ENCODE measurements around the gene MIER2.

Gene MIER2

DNA sequence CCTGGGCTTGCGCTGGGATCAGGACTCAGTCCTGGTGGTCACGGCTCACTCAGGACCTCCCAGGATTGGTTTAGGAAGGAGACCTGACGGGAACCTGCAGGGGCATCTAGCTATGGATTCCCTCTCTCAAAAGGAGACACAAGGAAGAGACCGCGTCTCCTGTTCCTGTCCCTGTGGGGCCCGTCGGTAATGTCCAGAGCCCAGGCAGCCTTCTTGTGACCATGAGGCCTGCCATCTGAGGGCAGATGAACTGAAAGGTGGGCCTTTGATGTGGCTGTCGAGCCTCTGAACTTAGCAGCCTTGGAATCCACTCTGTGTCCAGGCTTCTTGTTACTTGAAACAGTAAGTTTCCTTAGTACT is 31.5 kb upstream of the MIER2 start:
- no peak for DNase-seq (ENCODE audit: low spot score)
- in situ Hi-C loops (cut with MboI; ENCODE audit: low sequenced_read_pairs, unreplicated experiment): no loop called here
- TF ChIP-seq, protein P1, sequence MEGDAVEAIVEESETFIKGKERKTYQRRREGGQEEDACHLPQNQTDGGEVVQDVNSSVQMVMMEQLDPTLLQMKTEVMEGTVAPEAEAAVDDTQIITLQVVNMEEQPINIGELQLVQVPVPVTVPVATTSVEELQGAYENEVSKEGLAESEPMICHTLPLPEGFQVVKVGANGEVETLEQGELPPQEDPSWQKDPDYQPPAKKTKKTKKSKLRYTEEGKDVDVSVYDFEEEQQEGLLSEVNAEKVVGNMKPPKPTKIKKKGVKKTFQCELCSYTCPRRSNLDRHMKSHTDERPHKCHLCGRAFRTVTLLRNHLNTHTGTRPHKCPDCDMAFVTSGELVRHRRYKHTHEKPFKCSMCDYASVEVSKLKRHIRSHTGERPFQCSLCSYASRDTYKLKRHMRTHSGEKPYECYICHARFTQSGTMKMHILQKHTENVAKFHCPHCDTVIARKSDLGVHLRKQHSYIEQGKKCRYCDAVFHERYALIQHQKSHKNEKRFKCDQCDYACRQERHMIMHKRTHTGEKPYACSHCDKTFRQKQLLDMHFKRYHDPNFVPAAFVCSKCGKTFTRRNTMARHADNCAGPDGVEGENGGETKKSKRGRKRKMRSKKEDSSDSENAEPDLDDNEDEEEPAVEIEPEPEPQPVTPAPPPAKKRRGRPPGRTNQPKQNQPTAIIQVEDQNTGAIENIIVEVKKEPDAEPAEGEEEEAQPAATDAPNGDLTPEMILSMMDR (IDR thresholded peaks at IDR 0.05; ENCODE audit: borderline replicate concordance, control extremely low read depth, extremely low read depth, insufficient read depth, missing control alignments): no peak

DNA sequence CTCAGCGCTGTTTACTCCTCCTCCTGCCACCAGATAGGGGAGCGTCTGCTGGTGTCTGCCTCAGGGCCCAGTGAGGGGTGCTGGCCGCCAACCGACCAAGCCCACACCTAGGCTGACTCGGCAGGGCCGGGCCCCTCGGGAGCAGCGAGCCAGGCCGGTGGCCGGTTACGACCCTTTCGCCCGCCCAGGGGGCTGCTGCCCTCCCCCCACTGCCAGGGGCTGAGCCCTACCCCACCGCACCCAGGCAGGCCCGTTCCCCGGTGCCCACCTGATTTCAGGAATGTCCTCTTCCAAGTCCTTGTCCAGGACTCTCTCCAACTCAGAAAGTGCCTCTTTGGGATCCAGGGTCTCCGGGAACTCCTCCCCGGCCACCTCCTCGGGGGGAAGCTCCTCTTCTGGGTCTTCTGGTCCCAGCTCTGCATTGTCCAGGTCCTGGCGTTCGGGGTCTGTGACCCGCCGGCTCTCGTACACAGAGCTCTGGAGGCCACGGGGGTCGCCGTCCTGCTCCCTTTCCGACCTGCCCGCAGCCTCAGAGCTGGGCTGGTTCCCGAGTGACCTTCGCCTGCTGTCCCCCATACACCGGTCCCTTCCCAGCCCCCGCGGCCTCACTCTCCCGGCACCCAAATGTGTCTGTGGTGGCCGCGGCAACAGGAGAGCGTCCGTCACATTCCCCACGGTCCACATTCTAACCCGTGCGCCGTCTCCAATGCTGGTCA is 31.0 kb upstream of the MIER2 start:
- DNase-seq (ENCODE audit: low spot score): no peak
- TF ChIP-seq, protein P1 (IDR thresholded peaks at IDR 0.05; ENCODE audit: borderline replicate concordance, control extremely low read depth, extremely low read depth, insufficient read depth, missing control alignments): no peak
- in situ Hi-C loops (cut with MboI; ENCODE audit: low sequenced_read_pairs, unreplicated experiment): no loop called here

DNA sequence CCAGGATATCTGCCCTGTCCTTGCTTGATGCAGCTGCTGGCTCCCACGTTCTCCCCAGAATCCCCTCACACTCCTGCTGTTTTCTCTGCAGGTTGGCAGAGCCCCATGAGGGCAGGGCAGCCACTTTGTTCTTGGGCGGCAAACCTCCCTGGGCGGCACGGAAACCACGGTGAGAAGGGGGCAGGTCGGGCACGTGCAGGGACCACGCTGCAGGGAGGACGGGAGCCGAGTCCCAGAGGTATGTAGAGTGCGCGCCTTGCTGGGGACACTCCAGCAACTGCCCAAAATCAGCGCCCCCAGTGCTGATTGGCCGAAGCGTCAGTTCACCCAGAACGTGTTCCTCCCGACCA is 30.3 kb upstream of the MIER2 start:
- in situ Hi-C loops (cut with MboI; ENCODE audit: low sequenced_read_pairs, unreplicated experiment): no loop called here
- TF ChIP-seq, protein P1 (IDR thresholded peaks at IDR 0.05; ENCODE audit: borderline replicate concordance, control extremely low read depth, extremely low read depth, insufficient read depth, missing control alignments): no peak
- DNase-seq (ENCODE audit: low spot score): no peak

DNA sequence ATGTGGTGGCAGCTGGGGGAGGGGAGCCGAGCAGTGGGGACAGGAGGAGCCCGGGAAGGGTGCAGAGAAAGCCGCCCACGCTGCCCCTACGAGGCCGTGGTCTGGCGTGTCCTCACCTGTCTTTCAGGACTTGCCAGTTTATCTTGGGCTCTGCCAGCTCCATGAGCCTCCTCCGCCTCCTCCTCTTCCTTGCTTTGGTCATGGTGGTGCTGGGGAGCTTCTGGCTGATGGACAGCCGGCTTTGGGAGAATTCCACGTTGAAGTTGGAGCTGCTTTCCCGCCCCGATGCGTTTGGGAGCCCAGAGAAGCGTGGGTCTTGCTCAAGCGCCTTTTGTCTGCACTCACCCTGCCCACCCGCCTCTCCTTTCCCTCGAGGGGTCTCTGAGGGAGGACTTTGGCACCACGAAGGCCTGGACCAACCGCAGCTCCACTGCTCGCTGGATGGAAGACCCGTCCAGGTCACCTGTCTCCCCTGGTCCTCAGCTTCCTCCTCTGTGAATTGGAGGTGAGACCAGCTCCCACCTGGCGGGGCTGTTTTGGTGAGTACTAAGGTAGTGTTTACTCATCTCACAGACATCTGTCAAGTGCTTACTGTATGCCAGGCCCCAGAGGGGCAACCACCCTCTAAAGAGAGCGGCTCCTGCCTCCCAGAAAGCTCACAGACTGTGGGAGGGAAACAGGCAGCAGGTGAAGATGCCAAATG is 29.7 kb upstream of the MIER2 start:
- no peak for DNase-seq (ENCODE audit: low spot score)
- in situ Hi-C loops (cut with MboI; ENCODE audit: low sequenced_read_pairs, unreplicated experiment): no loop called here
- TF ChIP-seq, protein P1 (IDR thresholded peaks at IDR 0.05; ENCODE audit: borderline replicate concordance, control extremely low read depth, extremely low read depth, insufficient read depth, missing control alignments): no peak

DNA sequence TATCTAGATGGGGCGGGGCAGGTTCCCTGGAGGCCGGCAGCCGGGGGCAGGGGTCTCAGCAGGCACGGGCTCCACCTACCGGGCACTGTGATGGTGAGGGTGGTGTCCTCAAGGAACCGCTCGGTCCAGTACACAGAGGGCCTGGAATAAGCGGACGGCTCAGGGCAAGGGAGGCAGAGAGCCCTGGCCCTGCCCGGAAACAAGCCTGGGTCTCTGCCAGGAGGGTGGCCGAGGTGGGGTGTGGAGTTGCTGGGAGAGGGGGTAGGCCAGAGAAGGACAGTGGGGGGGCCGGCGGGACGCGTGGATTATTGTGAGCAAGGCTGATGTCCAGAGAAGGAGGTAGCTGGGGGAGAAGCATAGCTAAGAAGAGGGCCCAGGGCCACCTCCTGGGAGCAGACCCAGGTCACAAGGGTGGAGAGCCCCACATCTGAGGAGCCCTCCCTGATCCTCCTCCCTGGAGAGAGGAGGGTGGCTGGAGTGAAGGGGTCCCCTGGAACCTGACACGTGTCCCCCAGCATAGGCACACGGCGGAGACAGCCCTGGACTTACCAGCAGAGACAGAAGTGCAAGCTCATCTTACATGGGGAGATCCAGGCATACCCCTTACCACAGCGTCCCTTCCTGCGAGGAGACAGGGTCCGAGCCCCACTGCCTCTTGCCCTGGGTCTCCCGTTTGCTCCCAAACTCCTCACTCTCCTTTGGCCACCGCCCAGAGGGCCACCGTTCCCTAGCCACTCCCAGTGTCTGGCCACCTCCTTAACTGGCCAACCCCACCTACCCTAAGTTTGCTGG is 29.0 kb upstream of the MIER2 start:
- in situ Hi-C loops (cut with MboI; ENCODE audit: low sequenced_read_pairs, unreplicated experiment): no loop called here
- TF ChIP-seq, protein P1 (IDR thresholded peaks at IDR 0.05; ENCODE audit: borderline replicate concordance, control extremely low read depth, extremely low read depth, insufficient read depth, missing control alignments): no peak
- DNase-seq (ENCODE audit: low spot score): no peak

DNA sequence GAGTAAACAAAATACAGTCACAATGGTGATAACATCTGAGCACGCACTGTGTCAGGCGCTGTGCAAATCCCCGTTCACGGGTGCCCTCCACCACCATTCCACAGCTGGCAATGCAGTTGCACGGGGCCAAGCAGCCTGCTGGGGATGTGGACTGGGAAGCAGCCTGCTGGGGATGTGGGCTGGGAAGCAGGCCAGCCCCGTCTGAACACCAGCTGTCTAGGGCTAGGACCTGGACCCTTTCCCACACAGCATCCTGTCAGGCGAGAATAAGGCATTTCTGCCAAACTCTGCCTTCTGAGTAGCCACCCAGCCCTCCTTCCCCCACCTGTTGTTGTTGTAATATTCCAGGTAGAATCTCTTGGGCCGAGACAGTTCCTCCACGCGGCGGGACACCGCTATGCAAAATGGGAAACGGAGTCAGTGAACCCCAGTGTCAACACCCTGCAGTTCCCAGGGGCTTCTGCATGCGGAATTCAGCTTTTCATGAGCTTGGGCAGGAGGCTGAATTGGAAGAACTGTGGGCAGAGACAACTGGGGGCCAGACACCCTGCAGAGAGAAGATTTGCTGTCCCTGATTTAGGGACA is 27.8 kb upstream of the MIER2 start:
- TF ChIP-seq, protein P1 (IDR thresholded peaks at IDR 0.05; ENCODE audit: borderline replicate concordance, control extremely low read depth, extremely low read depth, insufficient read depth, missing control alignments): no peak
- no peak for DNase-seq (ENCODE audit: low spot score)
- in situ Hi-C loops (cut with MboI; ENCODE audit: low sequenced_read_pairs, unreplicated experiment): no loop called here
